Measurements from ENCODE around the gene SPATA24. TPM values are rescaled to one million over a fixed set of nuclear protein-coding genes. Genes with fewer than 3 reads are reported as not detected.
"Not testable (repeated sequence)": the region's sequence is repeated elsewhere in the genome, so short reads cannot be mapped to it uniquely, and the experiment has no call there.

SPATA24 gene
- total RNA-seq, 4 donors from 2014 or later = 1.5 to 13.5 (median 6.3) TPM

DNA sequence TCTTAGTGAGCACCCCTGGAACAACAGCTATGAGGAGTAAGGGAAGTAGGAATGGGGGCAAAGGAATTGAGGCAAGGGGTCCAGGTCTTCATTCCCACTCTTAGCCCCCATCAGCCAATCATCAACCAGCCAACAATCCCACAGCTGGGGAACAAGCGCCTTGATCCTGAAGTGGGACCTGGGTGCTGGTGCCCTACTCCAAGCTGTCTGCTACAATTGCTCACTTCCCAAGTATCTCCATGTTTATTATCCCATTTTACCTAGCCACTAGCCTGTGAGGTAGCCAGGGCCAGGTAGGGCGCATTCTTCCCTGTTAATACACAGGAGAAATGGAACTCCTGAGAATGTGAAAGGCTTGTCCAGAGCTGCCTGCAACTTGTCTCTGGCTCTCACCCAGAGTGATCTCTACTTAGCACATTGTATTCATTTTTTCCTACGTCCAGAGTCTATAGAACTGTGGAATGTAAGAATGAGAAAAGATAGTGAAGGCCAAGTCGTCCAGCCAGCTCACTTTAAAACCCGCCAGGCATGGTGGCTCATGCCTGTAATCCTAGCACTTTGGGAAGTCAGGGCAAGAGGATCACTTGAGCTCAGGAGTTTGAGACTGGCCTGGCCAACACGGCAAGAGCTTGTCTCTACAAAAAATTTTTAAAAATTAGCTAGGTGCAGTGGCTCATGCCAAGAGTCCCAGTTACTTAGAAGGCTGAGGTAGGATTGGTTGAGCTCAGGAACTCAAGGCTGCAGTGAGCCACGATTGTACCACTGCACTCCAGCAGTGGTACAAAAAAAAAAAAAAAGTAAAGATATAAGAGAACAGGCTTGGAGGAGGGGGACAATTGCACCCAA lies 41.7 kb upstream of the SPATA24 start:
- no peak for TF ChIP-seq EP300 (IDR thresholded peaks at IDR 0.05)
- no peak for TF ChIP-seq POLR2AphosphoS5 (IDR thresholded peaks at IDR 0.05)
- TF ChIP-seq, protein P1, sequence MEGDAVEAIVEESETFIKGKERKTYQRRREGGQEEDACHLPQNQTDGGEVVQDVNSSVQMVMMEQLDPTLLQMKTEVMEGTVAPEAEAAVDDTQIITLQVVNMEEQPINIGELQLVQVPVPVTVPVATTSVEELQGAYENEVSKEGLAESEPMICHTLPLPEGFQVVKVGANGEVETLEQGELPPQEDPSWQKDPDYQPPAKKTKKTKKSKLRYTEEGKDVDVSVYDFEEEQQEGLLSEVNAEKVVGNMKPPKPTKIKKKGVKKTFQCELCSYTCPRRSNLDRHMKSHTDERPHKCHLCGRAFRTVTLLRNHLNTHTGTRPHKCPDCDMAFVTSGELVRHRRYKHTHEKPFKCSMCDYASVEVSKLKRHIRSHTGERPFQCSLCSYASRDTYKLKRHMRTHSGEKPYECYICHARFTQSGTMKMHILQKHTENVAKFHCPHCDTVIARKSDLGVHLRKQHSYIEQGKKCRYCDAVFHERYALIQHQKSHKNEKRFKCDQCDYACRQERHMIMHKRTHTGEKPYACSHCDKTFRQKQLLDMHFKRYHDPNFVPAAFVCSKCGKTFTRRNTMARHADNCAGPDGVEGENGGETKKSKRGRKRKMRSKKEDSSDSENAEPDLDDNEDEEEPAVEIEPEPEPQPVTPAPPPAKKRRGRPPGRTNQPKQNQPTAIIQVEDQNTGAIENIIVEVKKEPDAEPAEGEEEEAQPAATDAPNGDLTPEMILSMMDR (IDR thresholded peaks at IDR 0.05) = no peak
- no peak for TF ChIP-seq POLR2A (IDR thresholded peaks at IDR 0.05)
- 16 to 40% methylated on average over 5 to 6 of the region's 7 CpGs for WGBS, 2 donors (ENCODE audit: low coverage in 1 of 2)
- Histone ChIP-seq H3K4me1 (no peaks in the 10 kb centered on the region), H3K4me3 (no peak overlapping the region), H3K27ac (peak overlapping the region in 1 of 4 donors; percentile 12), H3K36me3 (no peaks in the 10 kb centered on the region), H3K27me3 (no peaks in the 10 kb centered on the region), H3K9me3 (no peaks in the 10 kb centered on the region)
- ATAC-seq = peak; percentile 28

DNA sequence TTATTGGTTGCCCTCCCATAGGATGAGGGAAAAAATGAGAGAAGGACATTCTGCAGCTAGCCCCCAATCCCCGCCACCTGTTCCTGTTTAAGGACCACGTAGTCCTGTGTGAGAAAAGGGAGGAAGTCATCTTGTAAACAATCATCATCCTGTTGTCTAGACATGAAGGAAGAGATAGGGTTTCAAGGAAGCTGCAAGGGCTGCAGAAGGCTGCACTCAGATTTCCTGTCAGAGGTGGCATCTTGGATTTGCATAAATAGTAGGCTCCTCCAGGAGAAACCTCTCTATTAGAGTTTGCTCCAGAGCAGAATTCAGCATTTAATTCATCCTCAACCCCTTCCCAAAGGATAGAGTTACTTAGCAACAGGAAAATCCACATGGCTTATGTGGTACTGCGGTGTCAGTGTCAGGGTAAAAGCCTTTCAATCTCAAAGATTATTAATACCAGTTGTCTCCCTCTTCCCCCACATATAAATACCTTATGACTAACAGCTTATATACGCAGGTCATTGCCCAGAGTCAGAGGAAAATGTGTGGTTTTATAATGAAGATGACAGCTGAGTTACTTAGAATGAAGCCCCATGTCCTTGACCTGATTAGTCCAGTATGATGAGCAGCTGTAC lies 40.1 kb upstream of the SPATA24 start:
- 48 to 70% methylated on average over 2 to 4 of the region's 4 CpGs for WGBS, 2 donors (ENCODE audit: low coverage in 1 of 2)
- TF ChIP-seq, protein P1 (IDR thresholded peaks at IDR 0.05) = no peak
- TF ChIP-seq POLR2A (IDR thresholded peaks at IDR 0.05) = no peak
- TF ChIP-seq POLR2AphosphoS5 (IDR thresholded peaks at IDR 0.05) = no peak
- no peak for TF ChIP-seq EP300 (IDR thresholded peaks at IDR 0.05)
- no peak for ATAC-seq
- Histone ChIP-seq H3K9me3 (no peaks in the 10 kb centered on the region), H3K27me3 (no peaks in the 10 kb centered on the region), H3K4me3 (no peak overlapping the region), H3K27ac (no peak overlapping the region), H3K36me3 (no peaks in the 10 kb centered on the region), H3K4me1 (peaks cover 0 to 12% (median 0%) of the 10 kb centered on the region in 3 donors)

GRCh38 chr5:139440416-139440815 lies 36.5 kb upstream of the SPATA24 start:
- Histone ChIP-seq H3K4me1 (peaks cover 0 to 20% (median 4%) of the 10 kb centered on the region in 3 donors), H3K27ac (peak overlapping the region in 2 of 4 donors; percentile 93 to 98)
- 93 to 100% methylated on average over 2 to 9 of the region's 17 CpGs for WGBS, 2 donors (ENCODE audit: low coverage in 1 of 2)

DNA sequence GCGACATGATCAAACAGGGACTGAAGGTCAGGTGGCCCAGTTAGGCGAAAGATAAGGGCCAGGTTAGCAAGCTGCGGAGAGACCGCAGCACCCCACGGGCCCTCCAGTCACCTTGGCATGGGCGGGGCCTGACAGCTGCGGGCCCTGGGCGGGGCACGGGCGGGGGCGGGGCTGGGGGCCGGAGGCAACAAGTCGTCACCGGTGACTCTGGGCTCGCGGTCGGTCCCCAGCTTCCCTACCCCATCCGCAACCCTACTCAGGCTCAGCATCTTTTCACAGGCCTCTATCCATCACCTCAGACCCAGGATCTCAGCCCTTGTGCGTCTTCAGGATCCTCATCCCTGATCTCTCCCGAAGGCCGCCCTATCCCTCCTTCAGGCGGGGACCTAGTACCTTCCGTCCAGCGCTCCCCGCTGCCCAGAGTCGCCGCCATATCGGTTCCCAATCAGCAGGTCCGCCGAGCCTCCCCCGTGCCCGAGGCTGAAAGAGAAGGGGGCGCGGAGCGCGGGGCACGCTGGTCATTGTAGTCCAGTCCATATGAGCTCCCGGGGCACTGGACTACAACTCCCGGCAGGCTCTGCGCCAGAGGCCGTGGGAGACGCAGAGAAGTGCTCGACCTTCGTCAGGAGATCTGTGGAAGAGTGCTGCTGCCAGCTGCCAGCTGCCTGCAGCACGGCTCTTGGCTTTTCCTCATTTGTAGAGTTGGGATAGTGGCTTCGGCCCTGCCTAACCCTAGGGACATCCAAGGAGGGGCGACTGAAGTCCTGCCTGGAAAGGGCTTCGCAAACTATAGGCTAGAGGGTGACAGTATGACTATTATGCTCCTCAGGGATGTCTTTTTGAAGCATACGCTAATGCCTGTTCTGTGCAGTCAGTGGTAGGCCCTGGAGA lies 35.4 kb upstream of the SPATA24 start, which contains the start of gene DNAJC18:
Gene DNAJC18 (minus strand): TSS at position 513 of the 891 bp plus-strand sequence. CDS start 80 bp downstream, at position 433.
- no peaks in the 10 kb centered on the region for H3K9me3 ChIP-seq
- H3K4me3 ChIP-seq = peak within 1 kb of the TSS; percentile 89 to 93
- 0% methylated on average over 1 to 8 of the region's 49 CpGs for WGBS, 2 donors (ENCODE audit: low coverage in 1 of 2)
- TF ChIP-seq POLR2A (IDR thresholded peaks at IDR 0.05) = peak; percentile 16 to 32
- TF ChIP-seq, protein P1 (IDR thresholded peaks at IDR 0.05) = peak in 1 of 4 experiments; percentile 18
- peak; percentile 60 for TF ChIP-seq POLR2AphosphoS5 (IDR thresholded peaks at IDR 0.05)
- TF ChIP-seq EP300 (IDR thresholded peaks at IDR 0.05) = no peak
- peaks cover 0 to 20% (median 4%) of the 10 kb centered on the region in 3 donors for H3K4me1 ChIP-seq
- no peaks in the 10 kb centered on the region for H3K27me3 ChIP-seq
- H3K36me3 ChIP-seq = peaks cover 0 to 27% of the 10 kb centered on the region in 2 donors
- peak within 1 kb of the TSS; percentile 92 to 98 (median 94) for H3K27ac ChIP-seq
- peak; percentile 99 for ATAC-seq

More at GRCh38 chr5:139440416-139440815, 36.5 kb upstream of the SPATA24 start:
- H3K27me3 ChIP-seq, H3K4me3 ChIP-seq, H3K9me3 ChIP-seq, ATAC-seq: not testable (repeated sequence)
- peaks cover 0 to 16% of the 10 kb centered on the region in 2 donors for H3K36me3 ChIP-seq

DNA sequence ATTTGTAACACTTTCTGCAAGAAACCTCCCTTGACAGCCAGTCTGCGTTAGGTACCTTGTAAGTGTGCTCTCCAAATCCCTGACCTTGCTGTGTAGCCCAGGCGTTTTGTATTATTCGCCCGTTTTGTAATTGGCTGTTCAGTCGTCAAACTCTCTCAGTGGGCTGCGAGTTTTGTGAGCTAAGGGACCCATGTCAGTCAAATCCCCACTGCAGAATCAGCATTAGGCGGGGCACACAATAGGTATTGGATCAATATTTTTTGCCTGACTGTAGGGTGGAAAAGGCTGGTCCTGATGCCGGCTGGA lies 34.8 kb upstream of the SPATA24 start:
- TF ChIP-seq EP300 (IDR thresholded peaks at IDR 0.05) (no peak), POLR2A (IDR thresholded peaks at IDR 0.05) (no peak), POLR2AphosphoS5 (IDR thresholded peaks at IDR 0.05) (no peak)
- TF ChIP-seq, protein P1 (IDR thresholded peaks at IDR 0.05) = no peak
- 0 to 16% methylated on average over 1 to 8 of the region's 8 CpGs for WGBS, 2 donors (ENCODE audit: low coverage in 1 of 2)
- H3K27ac ChIP-seq = peak overlapping the region; percentile 92 to 98 (median 94)

More for the DNA sequence above, 34.8 kb upstream of the SPATA24 start:
- Histone ChIP-seq H3K4me1 (peaks cover 0 to 20% (median 4%) of the 10 kb centered on the region in 3 donors), H3K27me3 (no peaks in the 10 kb centered on the region), H3K4me3 (peak overlapping the region; percentile 89 to 93), H3K36me3 (peaks cover 0 to 33% of the 10 kb centered on the region in 2 donors), H3K9me3 (no peaks in the 10 kb centered on the region)
- no peak for ATAC-seq
